ENCODE measurements around the gene PACRG. TPM values are rescaled to one million over a fixed set of nuclear protein-coding genes. Genes with fewer than 3 reads are reported as not detected.

Gene PACRG
- total and polyA plus RNA-seq, 2 of the 8 experiments (the other 6 are each of a cell fraction or from before 2014, with no cell fraction given) = 0.44 to 0.54 TPM

- ChIA-PET CTCF (ENCODE audit: partially characterized antibody) (no interaction called here), POLR2A (ENCODE audit: partially characterized antibody) (no interaction called here)
- no peak overlapping the region for H3K4ac ChIP-seq (replicated peaks; ENCODE audit: insufficient read length, low read depth, low read length)
- H4K20me1 ChIP-seq (replicated peaks in 1 of 2; ENCODE audit: control insufficient read depth in 1 of 2, insufficient read depth in 2 of 2, low read length in 2 of 2) = no peaks in the 10 kb centered on the region
- no peaks in the 10 kb centered on the region for H3K23me2 ChIP-seq (ENCODE audit: low read depth, low read length)
- no peak overlapping the region for H3K4me2 ChIP-seq (ENCODE audit: insufficient read depth in 1 of 2, low read depth in 2 of 2, low read length in 2 of 2)
- H4K91ac ChIP-seq (replicated peaks; ENCODE audit: insufficient read length, low read length) = no peak overlapping the region
- peaks cover 0 to 3% (median 0%) of the 10 kb centered on the region in 4 experiments; a peak in 3 of 7 replicates for H3K4me1 ChIP-seq (replicated peaks in 1 of 4; ENCODE audit: control insufficient read depth in 3 of 4, insufficient read depth in 4 of 4, low read length in 3 of 4)
- H2BK12ac ChIP-seq (ENCODE audit: low read depth, low read length) = no peak overlapping the region
- no peaks in the 10 kb centered on the region for H3K79me1 ChIP-seq (ENCODE audit: low read depth, low read length)
- WGBS, 2 experiments (ENCODE audit: extremely low coverage in 1 of 2, insufficient coverage in 1 of 2, insufficient read length in 1 of 2, insufficient replicate concordance in 2 of 2, low coverage in 1 of 2, low lambda C conversion rate in 2 of 2, missing lambda C conversion rate in 1 of 2) = 91% methylated on average over 8 of the region's 8 CpGs; no CpG with 5 or more reads in 1 of the 2 experiments
- H4K5ac ChIP-seq (ENCODE audit: insufficient read length, low read depth, low read length) = no peak overlapping the region
- no peaks in the 10 kb centered on the region for H3K27me3 ChIP-seq (replicated peaks in 1 of 4; ENCODE audit: control insufficient read depth in 3 of 4, extremely low read depth in 1 of 4, insufficient read depth in 3 of 4, low read length in 3 of 4)
- no peak overlapping the region for H2BK120ac ChIP-seq (replicated peaks; ENCODE audit: low read depth, low read length)
- no peak overlapping the region for H3K9ac ChIP-seq (replicated peaks in 1 of 4; ENCODE audit: extremely low read depth in 1 of 4, low read depth in 3 of 4, low read length in 3 of 4)
- no peak overlapping the region for H2BK20ac ChIP-seq (ENCODE audit: low read length)
- no peak overlapping the region for H2BK5ac ChIP-seq (ENCODE audit: low read depth, low read length)
- no peak overlapping the region for H3K14ac ChIP-seq (ENCODE audit: insufficient read length)
- H3K36me3 ChIP-seq (ENCODE audit: control insufficient read depth in 2 of 4, insufficient read depth in 4 of 4, low read length in 3 of 4) = no peaks in the 10 kb centered on the region
- DNase-seq (ENCODE audit: low read depth in 1 of 2, low spot score in 2 of 2) (no peak), FAIRE-seq (no peak)
- H3K18ac ChIP-seq (ENCODE audit: extremely low read depth, low read length) = no peak overlapping the region
- H3K79me2 ChIP-seq (ENCODE audit: control insufficient read depth in 1 of 2, insufficient read depth in 2 of 2, low read length in 2 of 2) = no peaks in the 10 kb centered on the region
- H2BK15ac ChIP-seq (ENCODE audit: low read length) = no peak overlapping the region; the same call in 1 of the 2 replicates
- peaks cover 0 to 6% of the 10 kb centered on the region in 2 experiments; a peak in 1 of 4 replicates for H3K9me3 ChIP-seq (ENCODE audit: insufficient read depth in 2 of 2, low read depth in 1 of 2, low read length in 1 of 2)
- H3K27ac ChIP-seq (ENCODE audit: low read depth, low read length) = no peak overlapping the region
- no peak overlapping the region for H2AFZ ChIP-seq (ENCODE audit: low read length)
- H3K23ac ChIP-seq (ENCODE audit: insufficient read length) = no peak overlapping the region
- no peak overlapping the region for H3K56ac ChIP-seq (replicated peaks; ENCODE audit: insufficient read length, low read depth, low read length)
- H4K8ac ChIP-seq (ENCODE audit: extremely low read depth, insufficient read depth, low read length) = no peak overlapping the region
- TF ChIP-seq CHD1 (IDR thresholded peaks at IDR 0.05; ENCODE audit: low read depth, low read length) (no peak), YY1 (IDR thresholded peaks at IDR 0.05; ENCODE audit: low read depth, low read length) (no peak), ATF3 (IDR thresholded peaks at IDR 0.05; ENCODE audit: insufficient read depth, low read depth, low read length) (no peak), TAF1 (IDR thresholded peaks at IDR 0.05; ENCODE audit: low read depth, low read length) (no peak), GTF2F1 (IDR thresholded peaks at IDR 0.05; ENCODE audit: borderline replicate concordance, low read depth, low read length) (no peak), JUND (IDR thresholded peaks at IDR 0.05; ENCODE audit: low read length) (no peak), KDM5A (IDR thresholded peaks at IDR 0.05; ENCODE audit: low read length) (no peak), GABPA (IDR thresholded peaks at IDR 0.05; ENCODE audit: borderline replicate concordance, insufficient read depth, low read length) (no peak), POLR2AphosphoS5 (IDR thresholded peaks at IDR 0.05; ENCODE audit: low read depth, low read length) (no peak), SP2 (IDR thresholded peaks at IDR 0.05; ENCODE audit: low read length) (no peak)
- no peak overlapping the region for H3K4me3 ChIP-seq (ENCODE audit: extremely low read depth in 1 of 4, insufficient read depth in 2 of 4, low read depth in 3 of 4, low read length in 4 of 4)
- no peak overlapping the region for H2AK5ac ChIP-seq (ENCODE audit: low read depth, low read length)
These were observed 600.1 kb downstream of the PACRG start for GRCh38 chr6:163327921-163328320.
